IMR-90 (cell line): Measurements from ENCODE around the gene EFCC1. TPM values are rescaled to one million over a fixed set of nuclear protein-coding genes. Genes with fewer than 3 reads are reported as not detected.

Experiments used
- ATAC-seq: fragments of 200-7000 bp; cut with Tn5 transposase; 2 replicates; pipeline ENCODE4 v1.9.1; 2020; ENCODE audit warnings: low read depth, mild to moderate bottlenecking, moderate library complexity
- BruUV-seq: library from RNA; stranded (reverse); fragments of 400-500 nt; replicated peaks from 2 replicates; lab custom pipeline; 2021; lab: Mats Ljungman, UMichigan
- CTCF ChIA-PET: fragments of 300-600 bp; formaldehyde crosslinking; extraction: SDS; loops from one replicate; lab custom pipeline; 2021; ENCODE audit warnings: antibody characterized with exemption; lab: Yijun Ruan, JAX
- POLR2A ChIA-PET: fragments of 300-600 bp; sonication (Branson Sonifier 250); formaldehyde crosslinking; loops from one replicate; lab custom pipeline; 2022; ENCODE audit warnings: antibody characterized with exemption; ENCODE audit not compliant: unreplicated experiment; lab: Charles Lee
- DNase-seq: peaks from one replicate; pipeline ENCODE4 v3.0.0; 2013
- H2AFZ ChIP-seq: replicated peaks from 2 replicates; pipeline ENCODE3; 2013; ENCODE audit warnings: low read length, mild to moderate bottlenecking; ENCODE audit not compliant: poor library complexity
- H2AK5ac ChIP-seq: 2 replicates; pipeline ENCODE4 v1.6.1; 2013; ENCODE audit warnings: low read depth, low read length, inconsistent platforms
- H2AK9ac ChIP-seq: replicated peaks from 2 replicates; pipeline ENCODE3; 2013; ENCODE audit warnings: mild to moderate bottlenecking, low read depth, low read length, moderate library complexity; ENCODE audit not compliant: poor library complexity
- H2BK120ac ChIP-seq: 2 replicates; pipeline ENCODE4 v1.6.1; 2013; ENCODE audit warnings: low read depth, low read length, inconsistent platforms
- H2BK15ac ChIP-seq: 3 replicates; pipeline ENCODE4 v1.6.1; 2013; ENCODE audit warnings: low read depth, low read length, inconsistent platforms
- H2BK20ac ChIP-seq: 2 replicates; pipeline ENCODE4 v1.6.1; 2013; ENCODE audit warnings: low read depth, mild to moderate bottlenecking, inconsistent platforms, low read length, moderate library complexity
- H2BK5ac ChIP-seq: 2 replicates; pipeline ENCODE4 v1.6.1; 2013; ENCODE audit warnings: mild to moderate bottlenecking, low read depth, low read length, inconsistent platforms; ENCODE audit not compliant: poor library complexity, severe bottlenecking
- H3K14ac ChIP-seq: replicated peaks from 2 replicates; pipeline ENCODE4 v1.6.1; 2013; ENCODE audit warnings: low read depth, low read length, inconsistent platforms
- H3K18ac ChIP-seq: 2 replicates; pipeline ENCODE4 v1.6.1; 2013; ENCODE audit warnings: low read depth, low read length, control low read depth
- H3K23ac ChIP-seq: 2 replicates; pipeline ENCODE4 v1.6.1; 2013; ENCODE audit warnings: low read depth, low read length, inconsistent platforms
- H3K27ac ChIP-seq: 2 replicates; pipeline ENCODE4 v1.5.1; 2013; ENCODE audit warnings: mild to moderate bottlenecking, control low read depth, low read length; ENCODE audit not compliant: insufficient read depth
- H3K27me3 ChIP-seq: 2 replicates; pipeline ENCODE4 v1.6.1; 2013; ENCODE audit warnings: low read length; ENCODE audit not compliant: control insufficient read depth, insufficient read depth
- H3K36me3 ChIP-seq: 2 replicates; pipeline ENCODE4 v1.6.1; 2013; ENCODE audit warnings: low read length, mixed read lengths; ENCODE audit not compliant: control insufficient read depth, insufficient read depth
- H3K4ac ChIP-seq: 2 replicates; pipeline ENCODE4 v1.6.1; 2013; ENCODE audit warnings: low read depth, low read length, inconsistent platforms
- H3K4me1 ChIP-seq: 2 replicates; pipeline ENCODE4 v1.6.1; 2013; ENCODE audit warnings: low read length, mixed read lengths; ENCODE audit not compliant: control insufficient read depth, insufficient read depth
- H3K4me2 ChIP-seq: 2 replicates; pipeline ENCODE4 v1.6.1; 2013; ENCODE audit warnings: low read depth, mild to moderate bottlenecking, control low read depth, low read length, moderate library complexity
- H3K4me3 ChIP-seq: 2 replicates; pipeline ENCODE4 v1.5.1; 2013; ENCODE audit warnings: low read depth, mild to moderate bottlenecking, control low read depth, low read length, moderate library complexity; ENCODE audit not compliant: insufficient read depth
- H3K56ac ChIP-seq: 2 replicates; pipeline ENCODE4 v1.6.1; 2013; ENCODE audit warnings: low read length, inconsistent platforms; ENCODE audit not compliant: insufficient read depth; ENCODE audit errors: extremely low read depth
- H3K79me1 ChIP-seq, 2 experiments: 2 replicates each; pipeline ENCODE4 v1.6.1; 2013; ENCODE audit warnings: low read length in 2 of 2, inconsistent platforms in 1 of 2, low read depth in 1 of 2
- H3K9ac ChIP-seq: 2 replicates; pipeline ENCODE4 v1.6.1; 2013; ENCODE audit warnings: low read depth, low read length, control low read depth
- H3K9me1 ChIP-seq: 2 replicates; pipeline ENCODE4 v1.6.1; 2013; ENCODE audit warnings: low read length, inconsistent platforms; ENCODE audit not compliant: insufficient read depth
- H3K9me3 ChIP-seq: 2 replicates; pipeline ENCODE4 v1.6.1; 2013; ENCODE audit warnings: low read length; ENCODE audit not compliant: control insufficient read depth, insufficient read depth
- H4K20me1 ChIP-seq: 2 replicates; pipeline ENCODE4 v1.6.1; 2013; ENCODE audit warnings: low read length, inconsistent platforms; ENCODE audit not compliant: insufficient read depth
- H4K5ac ChIP-seq: 2 replicates; pipeline ENCODE4 v1.6.1; 2013; ENCODE audit warnings: mild to moderate bottlenecking, low read depth, low read length, control low read depth
- H4K8ac ChIP-seq, 2 experiments: 2 replicates each; pipeline ENCODE4 v1.6.1; 2013; ENCODE audit warnings: low read depth in 2 of 2, low read length in 2 of 2, control low read depth in 1 of 2, inconsistent platforms in 1 of 2
- H4K91ac ChIP-seq: 2 replicates; pipeline ENCODE4 v1.6.1; 2013; ENCODE audit warnings: low read depth, low read length, inconsistent platforms; ENCODE audit not compliant: insufficient read depth
- CHD1 ChIP-seq: IDR thresholded peaks from 2 replicates; pipeline ENCODE4 v1.6.1; 2012; ENCODE audit warnings: low read depth, low read length, improper control_type of control experiment
- FOS ChIP-seq: fragments of 150-350 bp; IDR thresholded peaks from 2 replicates; pipeline ENCODE4 v1.6.1; 2016; ENCODE audit warnings: low read depth, low read length
- MAFK ChIP-seq: IDR thresholded peaks from 2 replicates; pipeline ENCODE4 v1.6.1; 2012; ENCODE audit warnings: low read depth, low read length, improper control_type of control experiment
- MXI1 ChIP-seq: IDR thresholded peaks from 2 replicates; pipeline ENCODE4 v1.6.1; 2012; ENCODE audit warnings: low read depth, mild to moderate bottlenecking, low read length, moderate library complexity, borderline replicate concordance
- WGBS, 2 experiments: methylation state at CpG; one replicate each; pipeline versions ENCODE4 v1.1.5 to v1.1.7; 2013; ENCODE audit warnings: missing lambda C conversion rate in 2 of 2; ENCODE audit not compliant: insufficient read length in 1 of 2; ENCODE audit errors: extremely low coverage in 2 of 2; 5-methylcytosine and 5-hydroxymethylcytosine counted together
- dilution Hi-C: fragments of 300-500 bp; cut with HindIII; formaldehyde crosslinking; loops from one replicate; pipeline ENCODE4 v1.14.3; 2018; ENCODE audit warnings: low sequenced_read_pairs; ENCODE audit not compliant: unreplicated experiment
- in situ Hi-C: fragments of 300-500 bp; cut with MboI; formaldehyde crosslinking; loops from 3 replicates; pipeline ENCODE4 v1.14.3; 2019; ENCODE audit warnings: low sequenced_read_pairs, inconsistent platforms, mixed read lengths
- intact Hi-C: fragments of 100-400 bp; cut with micrococcal nuclease; formaldehyde crosslinking; loops from 2 replicates; pipeline ENCODE4 v1.10.0; 2022
- polyA plus RNA-seq, 3 experiments: library from polyadenylated mRNA; depleted of rRNA; stranded (reverse); fragments of >200 nt; gene quantifications; 2 replicates each; pipeline ENCODE4 v1.2.3, GENCODE V29; 2012; ENCODE audit warnings: low replicate concordance in 1 of 3
- total RNA-seq: library from RNA; depleted of rRNA; stranded (reverse); fragments of >200 nt; gene quantifications from 2 replicates; pipeline ENCODE4 v1.2.3, GENCODE V29; 2012

EFCC1 gene
- total and polyA plus RNA-seq, 2 of the 4 experiments (the other 2 are of a cell fraction), result not detected

DNA sequence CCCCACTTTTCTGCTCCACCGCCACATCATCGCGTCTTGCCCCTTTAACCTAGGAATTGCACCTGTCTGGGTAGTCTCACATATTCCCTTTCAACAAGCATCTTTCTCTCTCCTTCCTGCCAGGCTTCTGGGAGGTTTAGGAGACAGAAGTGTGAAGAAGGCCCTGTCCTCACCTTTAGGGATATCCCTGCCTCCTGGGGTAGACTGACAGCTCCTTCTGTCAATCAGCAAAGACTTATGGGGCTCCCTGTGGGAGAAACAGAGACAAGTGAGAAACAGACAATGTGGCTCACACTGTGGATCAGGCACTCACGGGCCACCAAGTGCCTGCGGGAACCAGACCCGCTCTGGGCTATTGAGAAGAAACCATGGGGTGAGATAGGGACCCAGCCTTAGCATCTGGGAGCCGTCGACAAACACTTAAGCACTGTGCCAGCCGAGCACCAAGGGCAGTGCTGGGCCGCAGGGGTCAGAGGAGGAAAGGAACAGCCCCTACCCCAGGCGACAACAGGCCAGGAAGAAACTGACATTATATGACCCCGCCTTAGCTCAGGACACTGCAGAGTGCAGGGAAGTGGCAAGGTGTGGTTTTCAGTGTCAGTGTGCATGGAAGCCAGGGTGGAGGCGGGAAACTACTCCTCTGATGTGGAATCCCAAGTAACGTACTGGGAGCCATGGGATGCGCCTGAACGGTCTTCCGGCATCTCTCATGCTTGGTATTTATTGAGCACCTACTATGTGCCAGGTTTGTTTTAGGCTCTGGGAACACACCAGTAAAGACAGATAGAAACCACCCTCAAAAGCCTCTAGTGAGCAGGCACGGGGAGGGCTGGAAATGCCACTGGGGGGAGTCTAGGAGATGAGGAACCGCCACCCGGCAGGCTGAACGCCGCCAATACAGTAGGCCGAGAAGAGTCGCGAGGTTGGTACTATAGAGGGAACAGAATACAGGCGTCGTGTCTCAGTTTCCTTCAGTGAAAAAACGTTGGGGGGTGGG is 1.8 kb downstream of the EFCC1 start (continued):
- TF ChIP-seq MAFK (no peak), CHD1 (no peak)

DNA sequence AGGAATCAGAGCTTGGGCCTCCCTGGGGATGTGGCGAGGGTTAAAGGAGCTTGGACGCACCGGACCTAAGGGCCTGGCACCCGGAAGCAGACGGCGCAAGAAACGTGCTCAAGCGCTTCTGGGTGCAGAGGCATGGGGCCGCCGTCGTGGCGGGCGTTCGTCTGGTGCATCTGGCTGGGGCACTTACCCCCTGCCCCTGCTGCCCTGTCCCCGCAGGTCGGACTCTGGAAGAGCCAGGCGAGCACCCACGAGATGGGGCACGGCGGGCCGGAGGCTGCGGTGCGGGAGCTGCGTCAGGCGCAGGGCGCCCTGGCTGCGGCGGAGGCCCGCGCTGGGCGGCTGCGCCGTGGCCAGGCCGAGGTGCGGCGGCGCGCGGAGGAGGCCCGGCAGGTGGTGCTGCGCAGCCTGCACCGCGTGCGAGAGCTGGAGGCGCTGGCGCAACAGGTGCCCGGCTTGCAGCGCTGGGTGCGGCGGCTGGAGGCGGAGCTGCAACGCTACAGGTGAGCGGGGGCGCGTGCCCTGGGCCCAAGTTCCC is 2.5 kb downstream of the EFCC1 start:
- Histone ChIP-seq H3K36me3 (no peaks in the 10 kb centered on the region), H3K9ac (no peak overlapping the region), H2BK15ac (no peak overlapping the region), H3K18ac (no peak overlapping the region), H3K9me1 (no peaks in the 10 kb centered on the region; the same call in 1 of the 2 replicates), H3K23ac (no peak overlapping the region), H3K4me1 (peaks cover 12% of the 10 kb centered on the region), H4K91ac (no peak overlapping the region), H2BK120ac (no peak overlapping the region), H3K56ac (no peak overlapping the region), H3K27ac (no peak overlapping the region), H4K5ac (no peak overlapping the region), H2BK5ac (no peak overlapping the region), H3K4me2 (no peak overlapping the region), H2BK20ac (no peak overlapping the region), H2AFZ (no peak overlapping the region), H2AK5ac (no peak overlapping the region), H4K8ac (no peak overlapping the region), H3K79me1 (no peaks in the 10 kb centered on the region), H3K14ac (no peak overlapping the region), H4K20me1 (no peaks in the 10 kb centered on the region), H3K27me3 (peaks cover 65% of the 10 kb centered on the region), H3K4me3 (no peak overlapping the region), H3K9me3 (no peaks in the 10 kb centered on the region), H2AK9ac (no peak overlapping the region), H3K4ac (no peak overlapping the region)
- in situ Hi-C loops, result no loop called here
- TF ChIP-seq MXI1 (no peak), FOS (no peak)
- BruUV-seq, result no TSS peak
- no peak for ATAC-seq
- intact Hi-C loops, result no loop called here
- WGBS, 2 experiments, result 21% methylated on average over 40 of the region's 55 CpGs; no CpG with 5 or more reads in 1 of the 2 experiments
- dilution Hi-C loops, result no loop called here
- DNase-seq, result no peak
- CTCF ChIA-PET, result interaction anchor here (0.6 kb wide), 1 partner anchor 33 kb away, joined by 3 read pairs; no protein-coding TSS in a partner anchor
- POLR2A ChIA-PET, result no interaction called here
